ENCODE data around the gene ST6GALNAC3.

The ST6GALNAC3 gene

GRCh38 chr1:76086109-76086508 is 11.6 kb downstream of the ST6GALNAC3 start:
- Histone ChIP-seq H3K36me3 (ENCODE audit: insufficient read depth, low read length) (no peaks in the 10 kb centered on the region), H3K4me1 (ENCODE audit: insufficient read depth, low read length, poor library complexity, severe bottlenecking) (no peaks in the 10 kb centered on the region), H3K27me3 (ENCODE audit: insufficient read depth, low read length, poor library complexity, severe bottlenecking) (no peaks in the 10 kb centered on the region), H3K79me2 (ENCODE audit: insufficient read depth, low read length) (no peaks in the 10 kb centered on the region), H3K9me3 (ENCODE audit: insufficient read depth, low read depth, low read length) (no peaks in the 10 kb centered on the region), H2AFZ (ENCODE audit: low read length) (no peak overlapping the region), H3K9me2 (replicated peaks; ENCODE audit: low read depth, low read length) (no peaks in the 10 kb centered on the region), H3F3A (ENCODE audit: low read depth) (no peaks in the 10 kb centered on the region), H3K9ac (ENCODE audit: low read depth, low read length, poor library complexity, severe bottlenecking) (no peak overlapping the region), H4K20me1 (ENCODE audit: insufficient read depth, low read length, poor library complexity, severe bottlenecking) (no peaks in the 10 kb centered on the region), H3K4me2 (ENCODE audit: low read depth, low read length, poor library complexity, severe bottlenecking) (no peak overlapping the region), H3K4me3 (ENCODE audit: low read length, poor library complexity, severe bottlenecking) (no peak overlapping the region)
- TF ChIP-seq CTCF (conservative IDR thresholded peaks at IDR 0.05; ENCODE audit: low read length) (no peak), EZH2phosphoT487 (IDR thresholded peaks at IDR 0.05; ENCODE audit: borderline replicate concordance) (no peak)

GRCh38 chr1:76086597-76086996 is 12.1 kb downstream of the ST6GALNAC3 start:
- H3K9me2 ChIP-seq (replicated peaks; ENCODE audit: low read depth, low read length) = no peaks in the 10 kb centered on the region
- no peaks in the 10 kb centered on the region for H4K20me1 ChIP-seq (ENCODE audit: insufficient read depth, low read length, poor library complexity, severe bottlenecking)
- H3K4me3 ChIP-seq (ENCODE audit: low read length, poor library complexity, severe bottlenecking) = no peak overlapping the region
- no peaks in the 10 kb centered on the region for H3K4me1 ChIP-seq (ENCODE audit: insufficient read depth, low read length, poor library complexity, severe bottlenecking)
- H3K9me3 ChIP-seq (ENCODE audit: insufficient read depth, low read depth, low read length) = no peaks in the 10 kb centered on the region
- H3K9ac ChIP-seq (ENCODE audit: low read depth, low read length, poor library complexity, severe bottlenecking) = no peak overlapping the region
- H3K36me3 ChIP-seq (ENCODE audit: insufficient read depth, low read length) = no peaks in the 10 kb centered on the region
- TF ChIP-seq EZH2phosphoT487 (IDR thresholded peaks at IDR 0.05; ENCODE audit: borderline replicate concordance) = no peak
- no peak for TF ChIP-seq CTCF (conservative IDR thresholded peaks at IDR 0.05; ENCODE audit: low read length)
- no peak overlapping the region for H2AFZ ChIP-seq (ENCODE audit: low read length)
- H3F3A ChIP-seq (ENCODE audit: low read depth) = no peaks in the 10 kb centered on the region
- H3K4me2 ChIP-seq (ENCODE audit: low read depth, low read length, poor library complexity, severe bottlenecking) = no peak overlapping the region
- no peaks in the 10 kb centered on the region for H3K79me2 ChIP-seq (ENCODE audit: insufficient read depth, low read length)
- no peaks in the 10 kb centered on the region for H3K27me3 ChIP-seq (ENCODE audit: insufficient read depth, low read length, poor library complexity, severe bottlenecking)

GRCh38 chr1:76090283-76091203 is 16.0 kb downstream of the ST6GALNAC3 start:
- Histone ChIP-seq H3F3A (ENCODE audit: low read depth) (no peaks in the 10 kb centered on the region), H3K4me2 (ENCODE audit: low read depth, low read length, poor library complexity, severe bottlenecking) (no peak overlapping the region), H3K4me3 (ENCODE audit: low read length, poor library complexity, severe bottlenecking) (no peak overlapping the region), H3K36me3 (ENCODE audit: insufficient read depth, low read length) (no peaks in the 10 kb centered on the region), H2AFZ (ENCODE audit: low read length) (no peak overlapping the region), H3K9me3 (ENCODE audit: insufficient read depth, low read depth, low read length) (no peaks in the 10 kb centered on the region), H3K9ac (ENCODE audit: low read depth, low read length, poor library complexity, severe bottlenecking) (no peak overlapping the region), H3K4me1 (ENCODE audit: insufficient read depth, low read length, poor library complexity, severe bottlenecking) (no peaks in the 10 kb centered on the region), H4K20me1 (ENCODE audit: insufficient read depth, low read length, poor library complexity, severe bottlenecking) (no peaks in the 10 kb centered on the region), H3K79me2 (ENCODE audit: insufficient read depth, low read length) (no peaks in the 10 kb centered on the region), H3K9me2 (replicated peaks; ENCODE audit: low read depth, low read length) (no peaks in the 10 kb centered on the region), H3K27me3 (ENCODE audit: insufficient read depth, low read length, poor library complexity, severe bottlenecking) (no peaks in the 10 kb centered on the region)
- TF ChIP-seq EZH2phosphoT487 (IDR thresholded peaks at IDR 0.05; ENCODE audit: borderline replicate concordance) (no peak), CTCF (conservative IDR thresholded peaks at IDR 0.05; ENCODE audit: low read length) (no peak)

Measured in Loucy (cell line).